HG02610 (cell line): ENCODE data around the gene ABLIM1.

ENCODE experiments used
- ATAC-seq: cut with Tn5 transposase; IDR thresholded peaks from one replicate; pipeline ENCODE4 v1.9.1; 2021; ENCODE audit warnings: mild to moderate bottlenecking, moderate library complexity; ENCODE audit not compliant: unreplicated experiment

ABLIM1 gene

GRCh38 chr10:114624951-114625780 lies 32.9 kb downstream of the ABLIM1 start:
- ATAC-seq: peak; percentile 48

GRCh38 chr10:114624422-114624821 lies 33.7 kb downstream of the ABLIM1 start:
- no peak for ATAC-seq

GRCh38 chr10:114623661-114624294 lies 34.3 kb downstream of the ABLIM1 start:
- no peak for ATAC-seq

GRCh38 chr10:114623155-114623554 lies 34.9 kb downstream of the ABLIM1 start:
- no peak for ATAC-seq

- no peak for ATAC-seq
These were observed 39.4 kb downstream of the ABLIM1 start for GRCh38 chr10:114618722-114619121.

- ATAC-seq: no peak
These were observed 41.6 kb downstream of the ABLIM1 start for GRCh38 chr10:114616516-114616915.

- no peak for ATAC-seq
These were observed 42.0 kb downstream of the ABLIM1 start for GRCh38 chr10:114616103-114616502.

GRCh38 chr10:114615600-114616007 lies 42.5 kb downstream of the ABLIM1 start:
- peak; percentile 88 for ATAC-seq

GRCh38 chr10:114613237-114613979 lies 44.7 kb downstream of the ABLIM1 start:
- no peak for ATAC-seq

GRCh38 chr10:114611617-114612016 lies 46.5 kb downstream of the ABLIM1 start:
- ATAC-seq: no peak

- ATAC-seq: no peak
These were observed 48.3 kb downstream of the ABLIM1 start for GRCh38 chr10:114609518-114610426.

GRCh38 chr10:114607358-114607998 lies 50.6 kb downstream of the ABLIM1 start:
- ATAC-seq: no peak

- ATAC-seq: no peak
These were observed 52.8 kb downstream of the ABLIM1 start for GRCh38 chr10:114605155-114605797.

- no peak for ATAC-seq
These were observed 53.5 kb downstream of the ABLIM1 start for GRCh38 chr10:114604357-114605130.

- ATAC-seq: no peak
These were observed 54.1 kb downstream of the ABLIM1 start for GRCh38 chr10:114603948-114604347.

GRCh38 chr10:114603303-114603702 lies 54.8 kb downstream of the ABLIM1 start:
- ATAC-seq: no peak

- ATAC-seq: no peak
These were observed 58.0 kb downstream of the ABLIM1 start for GRCh38 chr10:114600057-114600456.

- ATAC-seq: no peak
These were observed 61.3 kb downstream of the ABLIM1 start for GRCh38 chr10:114596793-114597192.
